G401.6 (cell line): ENCODE data around the gene CUL5.

ENCODE experiments used
- FAIRE-seq: peaks from 2 replicates; lab custom pipeline; 2012; peaks lifted over from hg19 to GRCh38; lab: Jason Lieb, UNC

Gene CUL5

GRCh38 chr11:108008656-108009496 lies at the start of gene CUL5:
CUL5 (plus strand) TSS chr11:108008898; CDS start chr11:108009349, 451 bp downstream.
- FAIRE-seq = peak; percentile 75

GRCh38 chr11:107961480-107961879 lies 47.2 kb upstream of the CUL5 start:
- FAIRE-seq = peak; percentile 15

GRCh38 chr11:107962181-107962580 lies 46.5 kb upstream of the CUL5 start:
- FAIRE-seq = no peak

GRCh38 chr11:107963091-107963490 lies 45.6 kb upstream of the CUL5 start:
- FAIRE-seq = no peak

DNA sequence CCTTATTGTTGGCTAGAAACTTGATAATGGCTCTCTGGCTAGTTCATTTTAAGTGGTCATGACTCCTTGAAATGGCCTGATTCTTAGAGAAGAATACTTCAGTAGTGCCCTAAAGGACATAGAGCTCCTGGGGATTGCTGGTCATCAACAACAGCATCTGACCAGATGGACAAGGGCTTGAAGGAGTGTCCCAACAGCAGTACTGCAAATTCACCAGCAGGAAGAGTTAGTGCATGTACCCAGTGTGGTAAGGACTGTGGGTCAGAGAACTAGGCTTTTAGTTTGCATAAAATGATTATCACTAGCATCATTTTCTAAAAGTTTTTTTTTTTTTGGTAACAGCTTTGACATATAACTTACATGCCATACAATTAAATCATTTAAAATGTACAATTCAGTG lies 39.5 kb upstream of the CUL5 start:
- no peak for FAIRE-seq

DNA sequence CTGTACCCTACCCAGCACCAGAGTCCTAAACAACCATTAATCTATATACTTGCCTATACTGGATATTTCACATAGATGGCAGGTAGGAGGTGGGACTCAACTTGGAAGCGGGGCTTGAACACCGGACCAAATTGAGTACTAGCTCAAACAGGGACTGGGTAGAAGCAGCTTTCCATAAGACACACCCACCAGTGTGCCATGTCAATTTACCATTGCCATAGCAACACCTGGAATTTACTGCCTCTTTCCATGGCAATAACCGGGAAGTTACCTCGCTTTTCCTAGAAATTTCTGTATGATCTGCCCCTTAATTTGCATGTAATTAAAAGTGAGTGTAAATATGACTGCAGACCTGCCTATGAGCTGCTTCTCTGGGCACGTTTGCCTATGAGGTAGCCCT lies 38.6 kb upstream of the CUL5 start:
- no peak for FAIRE-seq

DNA sequence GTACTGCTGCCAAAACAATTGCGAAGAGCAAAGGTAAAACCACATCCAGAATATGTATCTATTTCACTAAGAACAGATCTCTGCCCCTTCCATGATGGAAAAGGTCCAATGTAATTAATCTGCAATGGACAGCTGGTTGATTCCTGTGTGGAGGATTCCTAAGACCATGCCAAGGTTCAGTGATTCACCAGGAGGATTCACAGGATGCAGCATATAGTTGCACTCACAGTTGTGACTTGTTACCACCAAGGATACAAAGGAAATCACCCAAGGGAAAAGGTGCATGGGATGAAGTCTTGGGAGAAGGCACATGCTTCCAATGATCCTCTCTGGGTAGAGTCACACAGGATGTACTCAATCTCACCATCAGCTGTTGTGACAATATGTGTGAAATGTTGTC lies 35.1 kb upstream of the CUL5 start:
- no peak for FAIRE-seq

DNA sequence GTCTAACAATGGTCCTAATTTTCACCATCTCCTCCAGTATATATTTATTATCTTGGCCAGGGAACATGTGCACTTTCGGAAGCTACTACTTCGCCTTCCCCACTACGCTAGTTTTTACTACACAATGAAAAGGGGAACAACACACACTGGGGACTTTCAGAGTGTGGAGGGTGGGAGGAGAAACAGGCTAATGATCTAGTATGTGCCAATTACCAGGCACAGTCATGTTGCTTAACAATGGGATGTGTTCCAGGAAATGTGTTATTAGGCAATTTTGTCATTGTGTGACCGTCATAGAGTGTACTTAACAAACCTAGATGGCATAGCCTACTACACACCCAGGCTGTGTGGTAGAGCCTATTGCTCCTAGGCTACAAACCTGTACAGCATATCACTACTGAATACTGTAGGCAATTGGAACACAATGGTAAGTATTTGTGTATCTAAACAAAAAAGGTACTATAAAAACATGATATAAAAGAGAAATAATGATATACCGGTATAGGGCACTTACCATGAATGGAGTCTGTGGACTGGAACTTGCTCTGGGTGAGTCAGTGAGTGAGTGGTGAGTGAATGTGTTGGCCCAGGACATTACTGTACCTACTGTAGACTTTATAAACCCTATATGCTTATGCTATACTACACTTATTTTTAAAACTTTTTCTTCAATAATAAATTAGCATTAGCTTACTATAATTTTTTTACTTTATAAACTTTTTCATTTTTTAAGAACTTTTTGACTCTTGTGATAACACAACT lies 20.1 kb upstream of the CUL5 start:
- FAIRE-seq = no peak

DNA sequence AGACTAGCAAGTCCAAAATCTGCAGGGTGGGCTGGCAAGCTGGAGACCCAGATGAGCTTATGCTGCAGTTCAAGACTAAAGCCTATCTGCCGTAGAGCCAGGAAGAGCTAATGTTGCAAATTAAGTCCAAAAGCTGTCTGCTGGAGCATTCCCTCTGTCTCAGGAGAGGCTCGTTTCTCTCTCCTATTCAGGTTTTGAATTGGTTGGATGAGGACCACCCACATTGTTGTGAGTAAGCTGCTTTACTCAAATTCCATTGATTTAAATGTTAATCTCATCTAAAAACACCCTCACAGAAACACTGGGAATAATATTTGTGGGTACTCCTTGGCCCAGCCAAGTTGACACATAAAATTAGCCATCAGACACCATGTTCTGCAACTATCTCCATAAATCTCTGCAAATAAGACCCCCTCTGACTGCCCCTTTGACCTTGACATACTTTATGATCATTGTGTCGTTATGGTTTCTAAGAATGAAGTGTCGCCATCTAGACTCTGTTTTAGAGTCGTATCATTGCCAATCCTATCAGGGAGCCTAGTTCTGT lies 16.8 kb upstream of the CUL5 start:
- no peak for FAIRE-seq

DNA sequence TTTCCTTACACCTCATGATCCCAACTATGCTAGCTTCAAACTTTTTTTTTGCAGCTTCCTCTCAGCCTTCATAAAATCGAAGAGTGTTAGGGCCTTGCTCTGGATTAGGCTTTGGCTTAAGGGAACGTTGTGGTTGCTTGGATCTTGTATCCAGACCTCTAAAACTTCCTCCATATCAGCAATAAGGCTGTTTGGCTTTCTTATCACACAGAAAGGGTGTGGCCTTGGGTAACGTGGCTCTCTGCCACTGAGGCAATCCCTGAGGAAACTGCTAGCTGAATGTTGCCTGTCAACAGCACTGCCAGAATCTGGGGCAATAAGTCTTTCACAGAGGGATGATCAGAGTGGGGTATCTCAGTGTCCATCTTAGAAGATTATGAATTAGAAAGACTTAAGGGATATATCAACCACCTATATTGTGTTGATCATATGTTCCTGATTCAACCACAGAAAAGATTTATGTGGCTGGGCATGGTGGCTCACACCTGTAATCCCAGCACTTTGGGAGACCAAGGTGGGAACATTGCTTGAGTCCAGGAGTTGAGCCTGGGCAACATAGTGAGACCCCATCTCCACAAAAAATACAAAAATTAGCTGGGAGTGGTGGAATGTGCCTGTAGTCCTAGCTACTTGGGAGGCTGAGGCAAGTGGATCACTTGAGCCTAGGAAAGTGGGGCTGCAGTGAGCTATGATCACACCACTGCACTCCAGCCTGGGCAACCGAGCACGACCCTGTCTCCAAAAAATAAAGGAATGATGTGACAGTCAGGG lies 12.5 kb upstream of the CUL5 start:
- no peak for FAIRE-seq

DNA sequence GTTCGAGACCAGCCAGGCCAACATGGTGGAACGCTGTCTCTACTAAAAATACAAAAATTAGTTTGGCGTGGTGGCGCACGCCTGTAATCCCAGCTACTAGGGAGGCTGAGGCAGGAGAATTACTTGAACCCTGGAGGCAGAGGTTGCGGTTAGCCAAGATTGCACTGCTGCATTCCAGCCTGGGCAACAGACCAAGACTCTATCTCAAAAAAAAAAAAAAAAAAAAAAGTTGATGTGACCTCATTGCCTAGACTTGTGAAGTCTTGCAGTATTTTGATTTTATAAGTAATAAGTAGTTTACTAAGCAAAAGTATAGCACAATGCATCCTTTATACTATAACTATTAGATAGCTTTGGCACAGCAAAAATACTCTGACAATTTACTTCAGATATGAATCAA lies 9.9 kb upstream of the CUL5 start:
- no peak for FAIRE-seq

- peak; percentile 93 for FAIRE-seq
Measured at GRCh38 chr11:107999759-108000455, 8.8 kb upstream of the CUL5 start.

- FAIRE-seq = no peak
Measured at GRCh38 chr11:108002476-108002875, 6.2 kb upstream of the CUL5 start.

DNA sequence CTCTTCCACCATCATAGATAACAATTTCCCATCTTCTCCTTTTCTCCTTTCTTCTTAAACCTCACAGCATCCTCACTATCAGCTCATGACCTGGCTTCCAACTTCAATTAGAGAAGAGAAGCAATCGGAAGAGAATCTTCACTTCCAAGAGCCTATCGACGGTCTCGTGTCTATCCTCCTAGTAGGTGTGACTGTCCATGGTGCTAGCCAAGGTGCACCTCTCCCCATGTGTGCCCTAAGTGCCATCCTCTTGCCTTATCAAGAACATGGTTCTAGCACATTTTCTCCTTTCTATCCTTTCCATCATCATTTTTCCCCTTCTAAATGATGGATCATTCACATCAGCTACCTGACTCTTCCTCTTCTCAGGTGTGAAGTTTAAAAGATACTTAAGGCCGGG lies 5.1 kb upstream of the CUL5 start:
- FAIRE-seq = no peak

DNA sequence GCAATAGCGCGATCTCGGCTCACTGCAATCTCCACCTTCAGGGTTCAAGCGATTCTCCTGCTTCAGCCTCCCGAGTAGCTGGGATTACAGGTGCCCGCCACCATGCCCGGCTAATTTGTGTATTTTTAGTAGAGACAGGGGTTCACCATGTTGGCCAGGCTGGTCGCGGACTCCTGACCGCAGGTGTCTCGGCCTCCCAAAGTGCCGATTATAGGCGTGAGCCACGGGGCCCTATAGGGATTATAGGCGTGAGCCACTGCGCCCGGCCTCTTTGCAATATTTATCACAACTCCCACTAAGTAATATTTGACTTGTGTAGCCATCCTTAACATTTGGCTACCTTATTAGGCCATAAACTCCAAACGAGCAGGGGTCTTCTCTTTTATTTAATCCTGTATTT lies 879 bp upstream of the CUL5 start:
- no peak for FAIRE-seq

GRCh38 chr11:108009497-108010370 lies 1.0 kb downstream of the CUL5 start:
- no peak for FAIRE-seq

DNA sequence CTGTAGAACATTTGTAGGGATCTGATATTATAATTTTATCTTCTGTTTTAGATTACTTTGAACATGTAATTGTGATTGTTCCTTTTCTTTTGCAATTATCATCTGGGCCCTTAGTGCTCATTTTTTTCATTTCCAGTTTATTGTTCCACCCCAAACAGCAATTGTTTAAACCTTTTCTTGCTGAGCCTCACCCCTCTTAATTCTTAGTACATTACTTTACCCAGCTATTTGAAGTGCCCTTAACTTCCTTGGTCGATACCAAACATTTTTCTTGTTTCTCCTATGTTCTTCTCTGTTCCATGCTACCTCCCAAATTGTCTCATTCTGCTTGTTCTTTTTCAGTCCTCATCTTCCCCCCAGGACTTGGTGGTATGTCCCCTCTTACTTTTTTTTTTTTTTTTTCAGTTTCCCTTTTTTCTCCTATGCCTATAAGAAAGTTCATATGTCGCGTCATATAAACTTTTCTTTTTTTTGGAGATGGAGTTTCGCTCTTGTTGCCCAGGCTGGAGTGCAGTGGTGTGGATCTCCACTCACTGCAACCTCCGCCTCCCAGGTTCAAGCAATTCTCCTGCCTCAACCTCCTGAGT lies 3.5 kb downstream of the CUL5 start:
- no peak for FAIRE-seq

GRCh38 chr11:108016647-108017046 lies 7.9 kb downstream of the CUL5 start:
- no peak for FAIRE-seq

GRCh38 chr11:108018708-108019107 lies 10.0 kb downstream of the CUL5 start:
- no peak for FAIRE-seq

DNA sequence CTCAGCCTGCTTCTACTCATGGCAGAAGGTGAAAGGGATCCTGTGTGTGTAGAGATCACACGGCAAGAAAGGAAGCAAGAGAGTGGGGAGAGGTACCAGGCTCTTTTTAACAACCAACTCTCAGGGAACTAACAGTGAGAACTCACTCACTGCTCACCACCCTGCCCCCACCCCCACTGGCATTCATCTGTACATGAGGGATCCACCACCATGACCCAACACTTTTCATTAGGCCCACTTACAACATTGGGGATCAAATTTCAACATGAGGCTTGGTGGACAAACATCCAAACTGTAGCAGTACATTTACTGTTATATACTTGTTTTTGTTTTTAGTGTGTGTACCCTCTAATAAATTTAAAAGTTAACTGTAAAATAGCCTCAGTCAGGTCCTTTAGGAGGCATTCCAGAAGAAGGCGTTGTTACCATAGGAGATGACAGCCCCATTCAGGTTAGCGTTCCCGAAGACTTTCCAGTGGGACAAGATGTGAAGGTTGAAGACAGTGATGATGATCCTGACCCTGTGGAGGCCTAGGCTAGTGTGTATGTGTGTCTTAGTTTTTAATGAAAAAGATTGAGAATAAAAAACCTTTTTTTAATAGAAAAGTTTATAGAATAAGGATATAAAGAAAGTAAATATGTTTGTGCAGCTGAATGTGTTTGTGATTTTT lies 11.3 kb downstream of the CUL5 start:
- no peak for FAIRE-seq
